HG02938 (cell line): ENCODE data around the gene COL6A2.

Source experiments
- ATAC-seq: cut with Tn5 transposase; IDR thresholded peaks from one replicate; pipeline ENCODE4 v1.9.1; 2021; ENCODE audit warnings: mild to moderate bottlenecking, moderate library complexity; ENCODE audit not compliant: unreplicated experiment

The COL6A2 gene

DNA sequence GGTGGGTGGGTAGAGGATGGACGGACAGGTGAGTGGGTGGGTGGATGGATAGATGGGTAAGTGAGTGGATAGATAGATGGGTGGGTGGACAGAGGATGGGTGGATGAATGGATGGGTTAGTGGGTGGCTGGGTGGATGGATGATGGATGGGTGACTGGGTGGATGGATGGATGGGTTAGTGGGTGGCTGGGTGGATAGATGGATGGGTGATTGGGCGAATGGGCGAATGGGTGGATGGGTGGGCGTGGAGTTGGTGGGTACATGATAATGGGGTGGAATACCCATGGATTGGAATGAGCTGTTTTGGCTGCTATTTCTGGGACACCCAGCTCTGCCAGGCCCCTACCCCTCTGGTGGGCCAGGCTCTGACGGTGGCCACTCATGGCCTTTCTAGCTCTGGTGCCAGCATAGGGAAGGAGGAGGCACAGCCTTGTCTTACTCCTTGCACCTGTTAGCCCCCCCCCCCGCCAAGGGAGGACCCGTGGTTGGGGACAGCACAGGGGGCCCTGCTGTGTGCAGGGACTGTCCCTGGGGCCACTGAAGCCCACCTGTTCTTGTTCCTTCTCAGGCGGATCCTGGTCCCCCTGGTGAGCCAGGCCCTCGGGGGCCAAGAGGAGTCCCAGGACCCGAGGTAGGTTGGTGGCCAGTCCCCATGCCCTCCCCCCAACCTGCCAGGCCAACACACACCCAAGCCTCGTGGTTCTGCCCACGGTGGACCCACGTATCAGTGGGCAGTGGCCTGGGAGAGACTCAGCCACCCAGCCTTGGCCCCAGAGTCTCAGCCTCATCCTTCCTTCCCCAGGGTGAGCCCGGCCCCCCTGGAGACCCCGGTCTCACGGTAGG, 26.4 kb downstream of the COL6A2 start:
- no peak for ATAC-seq

DNA sequence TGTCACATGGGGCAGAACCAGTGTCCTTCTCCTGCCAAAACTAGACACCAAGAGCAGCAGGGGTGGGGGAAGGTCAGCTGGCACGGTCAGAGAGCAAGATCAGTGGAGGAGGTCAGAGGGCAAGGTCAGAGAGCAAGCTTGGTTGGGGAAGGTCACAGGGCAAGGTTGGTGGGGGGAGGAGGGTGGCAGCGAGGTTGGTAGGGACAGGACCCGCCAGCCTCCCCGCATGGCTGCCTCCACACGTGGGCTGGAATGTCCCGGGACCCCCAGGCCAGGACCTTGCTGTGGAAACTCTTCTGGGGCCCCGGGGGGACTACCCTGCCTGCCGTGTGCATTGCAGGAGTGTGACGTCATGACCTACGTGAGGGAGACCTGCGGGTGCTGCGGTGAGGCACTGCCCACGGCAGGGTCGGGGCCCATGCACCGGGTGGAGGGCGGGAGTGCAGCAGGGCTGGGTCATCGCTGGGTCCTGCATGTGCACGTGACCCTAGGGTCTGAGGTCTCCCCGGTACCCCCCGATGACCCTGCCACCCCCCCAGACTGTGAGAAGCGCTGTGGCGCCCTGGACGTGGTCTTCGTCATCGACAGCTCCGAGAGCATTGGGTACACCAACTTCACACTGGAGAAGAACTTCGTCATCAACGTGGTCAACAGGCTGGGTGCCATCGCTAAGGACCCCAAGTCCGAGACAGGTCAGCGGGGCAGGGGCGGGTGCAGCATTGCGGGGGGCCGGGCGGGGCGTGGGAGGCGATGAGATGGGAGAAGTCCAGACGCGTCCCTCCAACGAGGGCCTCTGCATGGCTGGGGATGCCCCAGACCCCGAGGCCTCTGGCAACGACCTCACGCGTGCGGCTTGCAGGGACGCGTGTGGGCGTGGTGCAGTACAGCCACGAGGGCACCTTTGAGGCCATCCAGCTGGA, 27.3 kb downstream of the COL6A2 start:
- no peak for ATAC-seq

DNA sequence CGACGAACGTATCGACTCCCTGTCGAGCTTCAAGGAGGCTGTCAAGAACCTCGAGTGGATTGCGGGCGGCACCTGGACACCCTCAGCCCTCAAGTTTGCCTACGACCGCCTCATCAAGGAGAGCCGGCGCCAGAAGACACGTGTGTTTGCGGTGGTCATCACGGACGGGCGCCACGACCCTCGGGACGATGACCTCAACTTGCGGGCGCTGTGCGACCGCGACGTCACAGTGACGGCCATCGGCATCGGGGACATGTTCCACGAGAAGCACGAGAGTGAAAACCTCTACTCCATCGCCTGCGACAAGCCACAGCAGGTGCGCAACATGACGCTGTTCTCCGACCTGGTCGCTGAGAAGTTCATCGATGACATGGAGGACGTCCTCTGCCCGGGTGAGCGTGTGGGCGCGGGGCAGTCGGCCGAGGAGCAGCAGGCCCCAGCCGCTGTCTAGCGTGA, 28.0 kb downstream of the COL6A2 start:
- no peak for ATAC-seq

DNA sequence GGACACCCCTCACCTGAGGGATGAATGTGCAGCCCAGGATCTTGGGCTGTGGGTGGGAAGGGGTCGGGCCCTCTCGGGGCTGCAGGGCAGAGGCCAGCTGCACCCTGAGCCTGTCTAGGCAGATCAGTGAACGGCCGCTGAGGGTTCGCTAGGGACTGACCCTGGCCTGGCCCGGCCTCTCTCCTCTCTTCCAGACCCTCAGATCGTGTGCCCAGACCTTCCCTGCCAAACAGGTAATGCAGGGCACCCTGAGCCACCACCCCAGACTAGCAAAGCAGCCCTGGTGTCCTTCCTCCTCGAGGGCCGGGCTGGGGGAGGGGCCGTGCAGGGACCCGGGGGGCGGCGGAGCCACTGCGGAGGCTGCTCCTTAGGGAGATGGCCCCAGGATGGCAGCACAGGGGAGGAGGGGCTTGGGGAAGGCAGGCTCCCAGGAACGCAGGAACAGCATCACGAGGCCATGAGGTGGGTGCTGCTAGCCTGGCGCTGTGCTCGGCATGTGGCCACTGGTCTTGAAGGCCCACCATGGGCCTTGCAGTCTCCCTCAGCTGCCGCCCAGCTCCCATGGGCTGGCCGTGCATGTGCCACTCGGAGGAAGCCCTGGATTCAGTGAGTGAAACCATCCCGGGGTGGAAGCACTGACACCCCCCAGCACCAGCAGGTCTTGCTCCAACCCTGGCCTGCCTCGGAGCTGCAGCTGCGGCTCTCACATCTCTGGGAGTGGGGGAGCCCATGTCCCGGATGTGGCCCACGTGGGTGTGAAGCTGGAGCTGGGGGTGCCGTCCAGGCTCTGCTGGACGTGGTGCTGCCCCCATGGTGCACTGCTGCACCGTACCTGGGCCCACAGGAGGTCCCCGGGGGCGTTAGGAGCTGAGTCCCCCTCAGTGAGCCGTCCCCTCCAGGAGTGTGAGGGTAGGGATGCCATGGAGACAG, 28.7 kb downstream of the COL6A2 start:
- no peak for ATAC-seq

DNA sequence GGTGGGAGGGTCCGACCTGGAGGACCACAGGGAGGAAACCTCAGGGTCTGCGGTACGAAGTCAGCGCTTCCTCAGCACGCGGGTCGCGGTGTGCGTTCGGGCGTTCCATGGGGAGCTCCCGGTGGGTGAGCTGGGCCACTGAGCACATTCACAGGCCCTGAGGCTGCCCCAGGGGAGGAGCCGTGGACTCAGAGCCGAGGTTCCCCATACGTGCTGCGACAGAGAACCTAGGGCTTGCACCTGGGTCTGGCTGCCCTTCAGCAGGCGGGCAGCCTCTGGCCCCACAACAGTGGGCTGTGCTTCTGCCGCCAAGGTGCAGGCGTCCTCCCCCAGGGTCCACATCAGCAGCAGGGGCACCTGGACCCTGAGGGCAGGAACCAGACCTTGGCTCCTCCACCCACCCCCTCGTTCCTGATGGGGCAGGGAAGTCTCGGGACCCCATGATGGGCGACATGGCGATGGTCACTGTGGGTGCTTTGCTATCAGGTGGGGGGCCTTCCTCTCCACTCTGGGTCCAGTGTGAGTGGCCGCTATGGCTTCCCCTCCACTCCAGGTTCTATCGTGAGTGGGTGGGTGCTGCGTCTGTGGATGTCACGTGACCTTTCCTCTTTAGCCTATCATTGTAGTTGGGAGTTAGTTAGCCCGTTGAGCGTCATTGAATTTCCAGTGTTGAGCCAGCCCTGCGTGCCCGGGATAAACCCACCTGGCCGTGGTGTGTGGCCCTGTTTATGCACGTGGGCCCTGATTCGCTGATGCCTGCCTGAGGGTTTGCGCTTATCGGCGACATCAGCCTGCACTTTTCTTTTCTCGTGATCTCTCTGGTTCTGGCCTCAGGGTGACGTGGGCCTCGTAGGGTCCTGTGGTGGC, 29.6 kb downstream of the COL6A2 start:
- no peak for ATAC-seq

DNA sequence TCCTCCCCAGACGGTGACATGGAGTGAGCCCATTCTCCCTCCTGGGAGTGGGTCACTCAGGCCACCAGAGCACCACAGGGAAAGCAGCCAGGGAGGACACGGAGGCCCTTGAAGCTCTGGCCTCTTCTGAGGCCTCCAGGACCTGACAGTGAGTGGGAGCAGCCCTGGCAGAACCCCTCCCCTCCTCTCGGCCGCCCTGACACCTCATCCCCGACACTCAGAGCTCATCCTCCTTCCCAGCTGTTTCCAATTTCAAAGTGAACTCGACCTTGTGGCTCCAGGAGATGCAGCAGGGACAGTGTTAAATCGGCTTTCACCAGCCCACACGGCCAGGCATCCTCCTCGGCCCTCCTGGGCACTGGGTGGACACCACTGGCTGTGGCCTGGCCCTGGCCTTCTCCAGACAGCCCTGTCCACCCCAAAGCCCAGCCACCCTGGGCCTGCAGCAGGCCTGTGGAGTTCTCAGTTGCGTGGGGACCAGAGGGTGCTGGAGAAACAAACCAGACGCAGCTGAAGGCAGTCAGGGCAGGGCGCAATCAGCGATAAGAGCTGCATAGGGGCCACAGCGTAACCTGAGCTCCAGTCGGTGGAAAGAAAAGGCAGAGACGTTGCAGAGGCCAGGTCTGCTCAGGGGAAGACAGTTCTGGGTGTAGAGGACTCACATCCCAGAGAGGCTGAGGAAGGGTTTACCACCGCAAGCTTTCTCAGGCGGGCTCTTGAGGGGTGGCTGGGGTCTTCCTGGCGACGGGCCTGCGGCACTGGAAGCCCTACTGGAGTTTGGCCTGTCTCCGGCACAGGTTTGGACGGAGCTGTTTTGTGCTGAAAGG, 30.4 kb downstream of the COL6A2 start:
- ATAC-seq: no peak

DNA sequence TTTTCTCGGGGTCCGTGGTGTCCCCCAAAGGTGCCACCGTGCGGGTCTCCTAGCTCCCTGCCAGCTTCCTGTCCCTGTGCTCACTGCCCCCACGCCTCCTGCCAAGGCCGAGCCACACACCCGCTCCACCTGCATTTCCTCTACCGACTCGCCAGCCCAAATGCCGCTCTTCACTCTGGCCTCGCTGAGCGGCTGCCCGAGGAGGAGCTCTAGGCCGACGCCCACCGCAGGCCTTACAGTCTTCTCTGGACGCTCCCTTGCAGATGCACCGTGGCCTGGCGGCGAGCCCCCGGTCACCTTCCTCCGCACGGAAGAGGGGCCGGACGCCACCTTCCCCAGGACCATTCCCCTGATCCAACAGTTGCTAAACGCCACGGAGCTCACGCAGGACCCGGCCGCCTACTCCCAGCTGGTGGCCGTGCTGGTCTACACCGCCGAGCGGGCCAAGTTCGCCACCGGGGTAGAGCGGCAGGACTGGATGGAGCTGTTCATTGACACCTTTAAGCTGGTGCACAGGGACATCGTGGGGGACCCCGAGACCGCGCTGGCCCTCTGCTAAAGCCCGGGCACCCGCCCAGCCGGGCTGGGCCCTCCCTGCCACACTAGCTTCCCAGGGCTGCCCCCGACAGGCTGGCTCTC, 31.1 kb downstream of the COL6A2 start:
- no peak for ATAC-seq

DNA sequence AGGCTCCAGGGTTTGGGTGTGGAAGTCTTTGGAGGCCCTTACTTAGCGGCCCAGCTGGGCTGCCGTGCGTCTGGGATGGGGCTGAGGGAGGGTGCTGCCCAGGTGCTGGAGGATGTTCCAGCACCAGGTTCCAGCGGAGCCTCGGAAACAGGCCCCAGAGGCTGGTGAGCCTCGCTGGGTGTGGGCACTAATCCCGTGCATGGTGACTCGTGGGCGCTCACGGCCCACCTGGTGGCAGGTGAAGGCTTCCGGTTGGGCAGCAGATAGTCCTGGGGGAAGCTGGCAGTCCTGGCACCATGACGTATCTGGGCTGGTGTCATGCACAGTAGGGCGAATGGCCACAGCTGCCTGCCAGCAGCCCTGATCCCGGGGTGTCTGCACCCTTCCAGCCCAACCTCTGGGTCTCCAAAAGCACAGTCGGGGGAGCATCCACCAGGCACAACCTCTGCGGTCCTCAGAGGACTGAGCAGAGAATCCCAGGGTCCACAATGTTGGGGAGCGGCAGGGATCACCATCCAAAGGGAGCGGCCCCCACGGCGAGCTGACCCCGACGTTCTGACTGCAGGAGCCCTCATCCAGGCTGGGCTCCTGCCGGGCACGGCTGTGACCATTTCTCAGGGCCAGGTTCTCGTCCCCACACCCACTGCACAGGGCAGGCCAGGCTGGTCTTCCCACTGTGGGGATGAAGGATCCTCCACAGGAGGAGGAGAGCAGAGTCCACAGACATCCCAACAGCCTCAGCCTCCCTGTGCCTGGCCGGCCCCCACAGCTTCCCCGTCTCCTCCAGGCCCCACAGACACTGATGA, 32.1 kb downstream of the COL6A2 start:
- no peak for ATAC-seq

DNA sequence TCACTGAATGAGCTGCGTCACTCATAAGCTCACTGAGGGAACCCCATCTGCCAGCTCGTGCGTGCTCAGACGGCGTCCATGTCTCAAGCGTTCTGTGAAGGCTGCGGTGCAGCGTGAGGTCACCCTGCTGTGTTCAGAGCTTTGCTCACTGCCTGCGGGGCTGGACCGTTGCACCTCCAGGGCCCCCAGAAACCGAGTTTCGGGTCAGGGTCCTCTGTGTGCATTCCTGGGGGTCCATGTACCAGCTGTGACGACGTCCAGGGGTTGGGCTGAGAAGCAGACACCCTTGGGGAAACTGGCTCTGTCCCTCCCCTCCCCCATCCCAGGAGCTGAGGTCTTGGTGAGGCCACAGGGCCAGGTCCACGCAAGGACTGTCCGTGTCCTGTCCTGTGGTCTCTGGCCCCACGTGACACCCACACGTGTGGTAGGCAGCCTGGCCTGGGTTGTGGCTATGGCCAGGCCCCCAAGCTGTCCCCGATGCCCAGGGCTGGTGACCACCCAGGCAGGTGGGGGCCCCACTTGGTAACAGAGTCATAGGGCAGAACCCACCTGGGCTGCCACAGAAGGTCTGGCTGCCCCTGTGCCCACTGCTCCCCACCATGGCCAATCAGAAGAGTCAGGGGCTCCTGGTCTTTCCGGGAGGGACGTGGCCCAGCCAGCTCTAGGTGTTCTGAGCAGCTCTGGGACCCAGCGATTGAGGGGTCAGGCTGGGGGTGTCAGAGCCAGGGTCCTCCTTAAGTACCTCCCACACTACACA, 33.1 kb downstream of the COL6A2 start:
- ATAC-seq: no peak

GRCh38 chr21:46131588-46131837, 33.6 kb downstream of the COL6A2 start:
- ATAC-seq: no peak

DNA sequence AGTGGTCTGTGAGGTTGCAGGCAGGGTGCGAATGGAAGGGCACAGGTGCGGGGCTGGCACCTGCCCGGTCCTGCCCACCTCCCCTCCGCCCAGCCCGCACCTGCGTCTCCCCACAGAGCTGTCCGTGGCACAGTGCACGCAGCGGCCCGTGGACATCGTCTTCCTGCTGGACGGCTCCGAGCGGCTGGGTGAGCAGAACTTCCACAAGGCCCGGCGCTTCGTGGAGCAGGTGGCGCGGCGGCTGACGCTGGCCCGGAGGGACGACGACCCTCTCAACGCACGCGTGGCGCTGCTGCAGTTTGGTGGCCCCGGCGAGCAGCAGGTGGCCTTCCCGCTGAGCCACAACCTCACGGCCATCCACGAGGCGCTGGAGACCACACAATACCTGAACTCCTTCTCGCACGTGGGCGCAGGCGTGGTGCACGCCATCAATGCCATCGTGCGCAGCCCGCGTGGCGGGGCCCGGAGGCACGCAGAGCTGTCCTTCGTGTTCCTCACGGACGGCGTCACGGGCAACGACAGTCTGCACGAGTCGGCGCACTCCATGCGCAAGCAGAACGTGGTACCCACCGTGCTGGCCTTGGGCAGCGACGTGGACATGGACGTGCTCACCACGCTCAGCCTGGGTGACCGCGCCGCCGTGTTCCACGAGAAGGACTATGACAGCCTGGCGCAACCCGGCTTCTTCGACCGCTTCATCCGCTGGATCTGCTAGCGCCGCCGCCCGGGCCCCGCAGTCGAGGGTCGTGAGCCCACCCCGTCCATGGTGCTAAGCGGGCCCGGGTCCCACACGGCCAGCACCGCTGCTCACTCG, 34.1 kb downstream of the COL6A2 start:
- no peak for ATAC-seq

GRCh38 chr21:46135782-46136395, 38.0 kb downstream of the COL6A2 start:
- no peak for ATAC-seq

GRCh38 chr21:46136739-46137349, 38.9 kb downstream of the COL6A2 start:
- ATAC-seq: no peak

DNA sequence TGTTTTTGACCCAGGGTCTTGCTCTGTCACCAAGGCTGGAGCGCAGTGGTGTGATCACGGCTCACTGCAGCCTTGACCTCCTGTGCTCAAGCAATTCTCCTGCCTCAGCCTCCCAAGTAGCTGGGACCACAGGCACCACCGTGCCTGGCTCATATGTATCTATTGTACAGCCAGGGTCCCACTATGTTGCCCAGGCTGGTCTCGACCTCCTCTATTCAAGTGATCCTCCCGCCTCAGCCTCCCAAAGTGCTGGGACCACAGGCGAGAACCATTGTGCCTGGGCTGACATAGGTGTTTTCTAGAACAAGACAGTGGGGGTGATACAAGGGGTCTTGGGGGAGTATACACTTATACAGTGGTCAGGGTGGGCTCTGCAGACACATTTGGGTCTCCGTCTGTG, 40.0 kb downstream of the COL6A2 start:
- no peak for ATAC-seq

DNA sequence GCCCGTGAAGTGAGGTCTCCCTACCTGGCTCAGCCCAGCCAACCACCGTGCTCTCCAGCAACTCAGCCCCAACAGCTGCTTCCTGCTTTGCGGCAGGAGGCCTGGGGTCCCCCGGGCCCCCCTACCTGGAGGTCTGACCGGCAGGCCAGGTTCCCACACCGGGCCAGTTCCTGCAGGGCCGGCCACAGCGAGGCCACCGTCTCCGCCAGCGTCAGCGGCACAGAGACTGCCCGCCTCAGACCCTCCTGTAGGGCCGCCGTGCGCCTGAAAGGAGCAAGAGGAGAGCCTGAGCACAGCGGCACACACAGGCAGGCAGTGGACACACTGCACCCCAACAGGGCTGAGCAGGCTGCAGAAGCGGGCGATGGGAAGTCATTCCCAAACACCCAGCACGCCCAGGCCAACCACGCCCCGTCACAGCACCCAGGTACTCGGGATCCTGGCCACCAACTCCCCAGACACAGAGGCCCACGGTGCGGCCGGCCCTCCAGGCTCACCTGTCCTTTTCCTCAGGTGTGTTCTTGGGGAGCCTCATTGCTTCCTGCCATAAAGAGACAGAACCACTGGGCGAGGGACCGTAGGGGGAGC, 40.6 kb downstream of the COL6A2 start:
- no peak for ATAC-seq
